ENCODE results near the gene FAM180A.

- no peak for TF ChIP-seq TEAD1 (CRISPR knock-in tag; IDR thresholded peaks at IDR 0.05)
- no peak for TF ChIP-seq TAF1 (IDR thresholded peaks at IDR 0.05; ENCODE audit: control insufficient read depth, extremely low read depth, insufficient read depth, low read length, severe bottlenecking)
Observed at GRCh38 chr7:135731131-135731530, 17.5 kb downstream of the FAM180A start.

All from K562 (cell line).